ENCODE data around the gene INPP5E. TPM values are rescaled to one million over a fixed set of nuclear protein-coding genes. Genes with fewer than 3 reads are reported as not detected.

INPP5E gene
- total and polyA plus RNA-seq, 10 donors, result 7.8 to 25.3 (median 17.3) TPM

DNA sequence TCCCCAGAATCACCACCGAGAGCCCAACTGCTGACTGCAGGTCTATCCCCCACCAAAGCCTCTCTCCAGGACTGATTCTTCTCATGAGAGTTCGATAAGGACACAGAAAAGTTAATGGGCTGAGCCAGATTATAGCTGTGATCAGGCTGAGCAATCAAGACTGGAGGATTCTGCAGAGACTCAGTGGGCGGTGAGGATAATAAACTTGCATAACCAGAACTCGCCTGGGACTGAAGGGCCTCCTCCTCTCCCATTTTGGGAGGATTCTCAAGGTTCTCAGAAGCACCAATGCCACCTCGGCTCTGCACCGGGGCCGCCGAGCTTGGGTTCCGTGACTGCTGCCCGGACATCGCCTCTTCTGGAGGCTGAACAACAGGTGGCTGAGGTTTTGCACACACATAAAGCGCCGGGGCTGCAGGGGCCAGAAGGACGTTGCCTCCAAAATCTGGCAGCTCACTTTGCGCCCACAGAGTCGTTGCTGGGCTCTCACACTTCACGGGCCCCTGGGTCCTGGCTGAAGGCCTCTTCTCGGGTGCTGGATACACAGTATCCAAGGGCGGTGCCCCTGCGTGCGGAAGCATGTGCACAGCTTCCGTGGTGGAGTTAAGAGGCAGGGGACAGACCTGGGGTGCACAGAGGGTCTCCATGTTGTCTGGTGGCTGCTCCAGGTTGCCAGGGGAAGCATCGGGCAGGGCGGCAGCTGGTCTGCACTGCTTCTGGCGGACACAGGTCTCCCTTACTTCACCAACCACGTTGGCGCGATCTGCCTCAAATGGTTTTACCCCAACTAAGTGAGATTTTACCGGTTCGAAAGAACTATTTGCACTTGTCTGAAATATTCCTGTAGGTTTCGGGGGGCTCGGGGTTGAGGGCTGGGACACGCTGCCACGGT lies 35.6 kb upstream of the INPP5E start:
- WGBS, 5 donors, result 93 to 96% (median 95%) methylated on average over 22 to 34 of the region's 34 CpGs
- intact Hi-C loops (cut with DNase I; ENCODE audit: low total_unique reads), result no loop called here
- no peak for DNase-seq

DNA sequence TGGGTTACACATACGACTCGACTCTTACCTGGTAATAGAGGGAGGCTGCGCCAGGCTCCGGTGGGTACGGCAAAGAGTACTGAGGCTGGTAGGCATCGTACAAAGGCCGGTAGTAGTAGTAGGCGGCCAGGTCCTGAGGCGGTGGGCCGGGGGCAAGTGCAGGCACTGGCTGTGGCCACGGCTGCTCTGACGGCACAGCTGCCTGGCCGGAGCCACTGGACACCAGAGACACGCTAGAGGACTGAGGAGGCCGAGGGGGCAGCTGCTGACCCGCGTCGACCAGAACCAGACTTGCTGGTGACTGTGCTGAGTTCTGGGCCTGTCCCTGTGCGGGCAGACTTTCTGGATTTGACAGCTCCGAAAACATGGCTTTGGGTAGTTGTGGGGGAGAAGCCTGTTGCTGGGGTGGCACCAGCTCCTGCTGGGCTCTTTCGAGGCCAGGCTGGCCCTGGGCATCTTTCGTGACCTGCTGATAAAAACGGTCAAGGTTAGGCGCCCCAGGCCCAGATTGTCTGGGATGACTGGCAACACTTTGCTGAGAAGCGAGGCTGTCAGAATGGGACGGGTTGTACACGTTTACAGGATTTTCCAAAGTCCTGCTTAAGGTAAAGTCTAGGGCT lies 34.5 kb upstream of the INPP5E start:
- 93 to 96% (median 93%) methylated on average over 24 to 27 of the region's 27 CpGs for WGBS, 5 donors
- no peak for DNase-seq
- Histone ChIP-seq H3K36me3 (peaks cover 3 to 100% (median 92%) of the 10 kb centered on the region in 6 donors), H3K4me1 (peaks cover 0 to 48% (median 22%) of the 10 kb centered on the region in 6 donors), H3K27me3 (replicated peaks in 1 of 7) (no peaks in the 10 kb centered on the region), H3K9me3 (no peaks in the 10 kb centered on the region), H3K4me3 (no peak overlapping the region), H3K27ac (no peak overlapping the region)
- TF ChIP-seq POLR2A (IDR thresholded peaks at IDR 0.05) (no peak), POLR2AphosphoS5 (IDR thresholded peaks at IDR 0.05) (peak in 2 of 3 donors; percentile 33 to 72)
- TF ChIP-seq, protein P1, sequence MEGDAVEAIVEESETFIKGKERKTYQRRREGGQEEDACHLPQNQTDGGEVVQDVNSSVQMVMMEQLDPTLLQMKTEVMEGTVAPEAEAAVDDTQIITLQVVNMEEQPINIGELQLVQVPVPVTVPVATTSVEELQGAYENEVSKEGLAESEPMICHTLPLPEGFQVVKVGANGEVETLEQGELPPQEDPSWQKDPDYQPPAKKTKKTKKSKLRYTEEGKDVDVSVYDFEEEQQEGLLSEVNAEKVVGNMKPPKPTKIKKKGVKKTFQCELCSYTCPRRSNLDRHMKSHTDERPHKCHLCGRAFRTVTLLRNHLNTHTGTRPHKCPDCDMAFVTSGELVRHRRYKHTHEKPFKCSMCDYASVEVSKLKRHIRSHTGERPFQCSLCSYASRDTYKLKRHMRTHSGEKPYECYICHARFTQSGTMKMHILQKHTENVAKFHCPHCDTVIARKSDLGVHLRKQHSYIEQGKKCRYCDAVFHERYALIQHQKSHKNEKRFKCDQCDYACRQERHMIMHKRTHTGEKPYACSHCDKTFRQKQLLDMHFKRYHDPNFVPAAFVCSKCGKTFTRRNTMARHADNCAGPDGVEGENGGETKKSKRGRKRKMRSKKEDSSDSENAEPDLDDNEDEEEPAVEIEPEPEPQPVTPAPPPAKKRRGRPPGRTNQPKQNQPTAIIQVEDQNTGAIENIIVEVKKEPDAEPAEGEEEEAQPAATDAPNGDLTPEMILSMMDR (IDR thresholded peaks at IDR 0.05 in 8 of 11, conservative IDR thresholded peaks at IDR 0.05 in 3 of 11), result no peak
- intact Hi-C loops (cut with DNase I; ENCODE audit: low total_unique reads), result no loop called here

More for the DNA sequence above, 35.6 kb upstream of the INPP5E start:
- H3K27ac ChIP-seq, result no peak overlapping the region
- H3K36me3 ChIP-seq, result peaks cover 3 to 100% (median 83%) of the 10 kb centered on the region in 6 donors
- H3K4me3 ChIP-seq, result no peak overlapping the region
- TF ChIP-seq, protein P1 (IDR thresholded peaks at IDR 0.05 in 8 of 11, conservative IDR thresholded peaks at IDR 0.05 in 3 of 11), result no peak
- TF ChIP-seq POLR2AphosphoS5 (IDR thresholded peaks at IDR 0.05), result peak; percentile 8 to 55 (median 24)
- H3K9me3 ChIP-seq, result no peaks in the 10 kb centered on the region
- H3K4me1 ChIP-seq, result peaks cover 0 to 54% (median 28%) of the 10 kb centered on the region in 6 donors
- no peaks in the 10 kb centered on the region for H3K27me3 ChIP-seq (replicated peaks in 1 of 7)

DNA sequence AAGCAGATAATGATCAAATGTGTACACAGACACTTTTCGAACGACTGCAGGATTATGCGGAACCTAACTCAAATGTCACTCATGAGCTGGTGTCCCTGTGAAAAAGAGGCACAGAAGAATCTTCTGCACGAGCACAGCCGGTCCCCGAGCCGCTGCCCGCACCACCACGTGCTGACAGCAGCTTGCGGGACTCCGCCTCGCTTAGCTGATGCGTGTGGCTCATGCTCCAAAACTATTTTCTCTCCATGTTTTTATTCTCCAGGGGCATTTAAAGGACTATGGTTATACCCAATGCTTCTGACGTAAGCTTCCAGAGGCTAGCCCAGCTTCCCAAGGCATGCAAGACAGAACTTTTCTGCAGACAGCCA lies 33.7 kb upstream of the INPP5E start:
- Histone ChIP-seq H3K36me3 (peaks cover 3 to 100% (median 98%) of the 10 kb centered on the region in 6 donors), H3K27ac (peak overlapping the region in 4 of 8 donors; percentile 33 to 55 (median 48)), H3K4me3 (no peak overlapping the region), H3K4me1 (peaks cover 0 to 40% (median 16%) of the 10 kb centered on the region in 6 donors), H3K9me3 (no peaks in the 10 kb centered on the region), H3K27me3 (replicated peaks in 1 of 7) (no peaks in the 10 kb centered on the region)
- 90 to 96% (median 95%) methylated on average over 14 of the region's 14 CpGs for WGBS, 5 donors
- TF ChIP-seq, protein P1 (IDR thresholded peaks at IDR 0.05 in 8 of 11, conservative IDR thresholded peaks at IDR 0.05 in 3 of 11), result no peak
- TF ChIP-seq POLR2A (IDR thresholded peaks at IDR 0.05) (no peak), POLR2AphosphoS5 (IDR thresholded peaks at IDR 0.05) (no peak)
- no peak for DNase-seq
- intact Hi-C loops (cut with DNase I; ENCODE audit: low total_unique reads), result no loop called here
